Endothelial cell of umbilical vein (primary cell): ENCODE measurements around the gene GPR107. TPM values are rescaled to one million over a fixed set of nuclear protein-coding genes. Genes with fewer than 3 reads are reported as not detected.

Experiments used
- BruUV-seq: library from RNA; stranded (reverse); fragments of 400-500 nt; replicated peaks from 2 replicates; lab custom pipeline; 2021; lab: Mats Ljungman, UMichigan
- CTCF ChIA-PET: fragments of 300-600, 350-600 bp; sonication (Branson Sonifier 250); formaldehyde crosslinking; loops from one replicate; lab custom pipeline; 2021; ENCODE audit warnings: antibody characterized with exemption, inconsistent platforms; lab: Charles Lee
- POLR2A ChIA-PET: fragments of 300-600, 350-600 bp; sonication (Branson Sonifier 250); formaldehyde crosslinking; loops from one replicate; lab custom pipeline; 2021; ENCODE audit warnings: antibody characterized with exemption, inconsistent platforms; lab: Charles Lee
- DNase-seq: peaks from one replicate; pipeline ENCODE4 v3.0.0-alpha.2; 2011; ENCODE audit warnings: low read depth, low spot score
- FAIRE-seq: peaks from 2 replicates; lab custom pipeline; 2011; peaks lifted over from hg19 to GRCh38; lab: Jason Lieb, UNC
- H2AFZ ChIP-seq: 2 replicates; pipeline ENCODE4 v1.6.0; 2012; ENCODE audit warnings: low read depth, low read length, control low read depth, inconsistent platforms
- H3K27ac ChIP-seq: 2 replicates; pipeline ENCODE4 v1.5.1; 2011; ENCODE audit warnings: low read depth, mild to moderate bottlenecking, control low read depth, low read length, moderate library complexity; ENCODE audit not compliant: insufficient read depth
- H3K27me3 ChIP-seq, 2 experiments: 2 replicates each; pipeline versions ENCODE4 v1.6.0 to v1.6.1; 2011; ENCODE audit warnings: low read length in 2 of 2, mixed read lengths in 1 of 2; ENCODE audit not compliant: control insufficient read depth in 2 of 2, insufficient read depth in 2 of 2
- H3K36me3 ChIP-seq, 2 experiments: 2 replicates in 1 of 2; 3 replicates in 1 of 2; pipeline ENCODE4 v1.5.1; 2011; ENCODE audit warnings: low read length in 2 of 2, mild to moderate bottlenecking in 1 of 2, moderate library complexity in 1 of 2; ENCODE audit not compliant: control insufficient read depth in 2 of 2, insufficient read depth in 2 of 2; ENCODE audit errors: extremely low read depth in 1 of 2
- H3K4me1 ChIP-seq: 3 replicates; pipeline ENCODE4 v1.5.1; 2011; ENCODE audit warnings: mild to moderate bottlenecking, low read length; ENCODE audit not compliant: control insufficient read depth, insufficient read depth; ENCODE audit errors: extremely low read depth
- H3K4me2 ChIP-seq: 2 replicates; pipeline ENCODE4 v1.6.1; 2011; ENCODE audit warnings: low read length, control low read depth, mixed read lengths; ENCODE audit not compliant: insufficient read depth
- H3K4me3 ChIP-seq, 3 experiments: fragments of 200-600 bp in 1 of 3; sonication (generic), shearing (Covaris generic) in 1 of 3; replicated peaks in 1 of 3; 2 replicates each; pipeline ENCODE4 v1.5.1; 2011 to 2016; ENCODE audit warnings: control low read depth in 3 of 3, low read length in 3 of 3, mild to moderate bottlenecking in 2 of 3, inconsistent platforms in 1 of 3, low read depth in 1 of 3, moderate library complexity in 1 of 3; ENCODE audit not compliant: insufficient read depth in 1 of 3
- H3K79me2 ChIP-seq: 2 replicates; pipeline ENCODE4 v1.6.0; 2012; ENCODE audit warnings: low read length, inconsistent platforms; ENCODE audit not compliant: control insufficient read depth, insufficient read depth
- H3K9ac ChIP-seq: replicated peaks from 2 replicates; pipeline ENCODE3; 2011; ENCODE audit warnings: low read length, control low read depth; ENCODE audit not compliant: insufficient read depth; ENCODE audit errors: extremely low read depth
- H3K9me1 ChIP-seq: replicated peaks from 3 replicates; pipeline ENCODE4 v1.6.0; 2011; ENCODE audit warnings: mild to moderate bottlenecking, low read length; ENCODE audit not compliant: control insufficient read depth, insufficient read depth; ENCODE audit errors: extremely low read depth
- H3K9me3 ChIP-seq: replicated peaks from 2 replicates; pipeline ENCODE4 v1.5.1; 2012; ENCODE audit warnings: low read length, inconsistent platforms; ENCODE audit not compliant: control insufficient read depth, insufficient read depth
- H4K20me1 ChIP-seq: replicated peaks from 2 replicates; pipeline ENCODE3; 2011; ENCODE audit warnings: mild to moderate bottlenecking, low read length; ENCODE audit not compliant: control insufficient read depth, insufficient read depth; ENCODE audit errors: extremely low read depth
- FOS ChIP-seq: IDR thresholded peaks from 2 replicates; pipeline ENCODE4 v1.6.1; 2011; ENCODE audit warnings: mild to moderate bottlenecking, low read length, moderate library complexity, borderline replicate concordance; ENCODE audit not compliant: insufficient read depth
- GATA2 ChIP-seq: IDR thresholded peaks from 2 replicates; pipeline ENCODE4 v1.7.0; 2011; ENCODE audit warnings: low read depth, mild to moderate bottlenecking, moderate library complexity, mixed read lengths, low read length; ENCODE audit not compliant: insufficient read length, insufficient read depth
- JUN ChIP-seq: IDR thresholded peaks from 2 replicates; pipeline ENCODE4 v1.6.1; 2011; ENCODE audit warnings: borderline replicate concordance, low read depth; ENCODE audit not compliant: insufficient read length, insufficient read depth
- MYC ChIP-seq: IDR thresholded peaks from one replicate; pipeline ENCODE4 v1.6.1; 2011; ENCODE audit warnings: mild to moderate bottlenecking, low read depth, low read length
- POLR2A ChIP-seq: IDR thresholded peaks from 2 replicates; pipeline ENCODE4 v1.6.1; 2012; ENCODE audit warnings: low read depth, mild to moderate bottlenecking, control low read depth, low read length
- dilution Hi-C: fragments of 300-500 bp; cut with MboI; formaldehyde crosslinking; loops from one replicate; pipeline ENCODE4 v1.15.0; 2019; ENCODE audit warnings: low sequenced_read_pairs; ENCODE audit not compliant: extremely low pct_ligation_motif_present
- intact Hi-C: fragments of 100-400 bp; cut with micrococcal nuclease; formaldehyde crosslinking; loops from one replicate; pipeline ENCODE4 v1.10.0; 2022
- polyA plus RNA-seq, 4 experiments: library from polyadenylated mRNA; depleted of rRNA in 3 of 4; stranded (reverse) in 3 of 4; unstranded in 1 of 4; fragments of >200 nt; gene quantifications; 2 replicates each; pipeline versions ENCODE4 v1.2.1 to v1.2.3, GENCODE V29; 2011 to 2012; ENCODE audit warnings: missing spikeins in 1 of 4
- small RNA-seq: library from RNA; depleted of rRNA; stranded (forward); fragments of <200 nt; gene quantifications from one replicate; pipeline ENCODE3, GENCODE V24; 2012; ENCODE audit warnings: low replicate concordance, low read depth; ENCODE audit not compliant: insufficient read depth, insufficient read length
- total RNA-seq: library from RNA; stranded (reverse); gene quantifications from 2 replicates; pipeline ENCODE4 v1.2.3, GENCODE V29; 2021
- TF ChIP-seq, protein P1 (sequence below): IDR thresholded peaks from 2 replicates; pipeline ENCODE4 v1.6.1; 2011; ENCODE audit not compliant: insufficient read depth, insufficient read length
- TF ChIP-seq, protein P2 (sequence below), 2 donors: IDR thresholded peaks; 1 replicate in 1 of 2; 2 replicates in 1 of 2; pipeline ENCODE4 v1.5.1; 2011; ENCODE audit warnings: low read length in 2 of 2, mild to moderate bottlenecking in 2 of 2, moderate library complexity in 2 of 2, control low read depth in 1 of 2, inconsistent platforms in 1 of 2, low read depth in 1 of 2; ENCODE audit not compliant: insufficient read depth in 1 of 2; ENCODE audit errors: extremely low read depth in 1 of 2

The GPR107 gene
- total and polyA plus RNA-seq, 2 donors (not counting 3 experiments of a cell fraction or from before 2014, with no cell fraction given): 27.2 to 38.9 TPM

DNA sequence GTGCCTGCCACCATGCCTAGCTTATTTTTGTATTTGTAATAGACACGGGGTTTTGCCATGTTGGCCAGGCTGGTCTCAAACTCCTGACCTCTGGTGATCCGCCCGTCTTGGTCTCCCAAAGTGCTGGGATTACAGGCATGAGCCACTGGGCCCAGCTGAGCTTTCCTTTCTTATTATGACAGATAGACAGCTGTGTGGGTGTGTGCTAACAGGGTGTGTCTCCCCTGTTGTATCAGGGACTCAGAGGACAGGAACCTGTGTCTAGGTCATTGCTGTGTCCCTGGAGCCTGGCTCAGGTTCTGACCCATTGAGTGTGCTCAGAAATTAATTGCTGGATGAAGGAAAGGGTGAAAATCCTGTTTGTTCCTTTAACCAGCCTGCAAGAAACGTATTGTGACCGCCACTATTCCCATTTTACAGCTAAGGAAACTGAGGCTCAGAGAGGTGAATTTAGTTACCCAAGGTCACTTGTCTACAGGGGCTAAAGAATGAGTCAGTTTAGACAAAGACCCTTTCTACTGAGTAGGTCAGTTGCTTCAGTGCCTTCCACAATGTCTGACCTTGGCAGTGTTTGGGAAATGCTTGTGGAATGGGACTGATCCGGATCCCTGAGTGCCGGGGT is 135.3 kb downstream of the GPR107 start:
- H3K36me3 ChIP-seq: no peaks in the 10 kb centered on the region
- H4K20me1 ChIP-seq: no peaks in the 10 kb centered on the region
- H3K27ac ChIP-seq: no peak overlapping the region
- BruUV-seq: no TSS peak
- TF ChIP-seq MYC: no peak
- TF ChIP-seq POLR2A: no peak
- TF ChIP-seq JUN: no peak
- no peak for TF ChIP-seq FOS
- TF ChIP-seq, protein P1, sequence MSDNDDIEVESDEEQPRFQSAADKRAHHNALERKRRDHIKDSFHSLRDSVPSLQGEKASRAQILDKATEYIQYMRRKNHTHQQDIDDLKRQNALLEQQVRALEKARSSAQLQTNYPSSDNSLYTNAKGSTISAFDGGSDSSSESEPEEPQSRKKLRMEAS: no peak
- TF ChIP-seq, protein P2, sequence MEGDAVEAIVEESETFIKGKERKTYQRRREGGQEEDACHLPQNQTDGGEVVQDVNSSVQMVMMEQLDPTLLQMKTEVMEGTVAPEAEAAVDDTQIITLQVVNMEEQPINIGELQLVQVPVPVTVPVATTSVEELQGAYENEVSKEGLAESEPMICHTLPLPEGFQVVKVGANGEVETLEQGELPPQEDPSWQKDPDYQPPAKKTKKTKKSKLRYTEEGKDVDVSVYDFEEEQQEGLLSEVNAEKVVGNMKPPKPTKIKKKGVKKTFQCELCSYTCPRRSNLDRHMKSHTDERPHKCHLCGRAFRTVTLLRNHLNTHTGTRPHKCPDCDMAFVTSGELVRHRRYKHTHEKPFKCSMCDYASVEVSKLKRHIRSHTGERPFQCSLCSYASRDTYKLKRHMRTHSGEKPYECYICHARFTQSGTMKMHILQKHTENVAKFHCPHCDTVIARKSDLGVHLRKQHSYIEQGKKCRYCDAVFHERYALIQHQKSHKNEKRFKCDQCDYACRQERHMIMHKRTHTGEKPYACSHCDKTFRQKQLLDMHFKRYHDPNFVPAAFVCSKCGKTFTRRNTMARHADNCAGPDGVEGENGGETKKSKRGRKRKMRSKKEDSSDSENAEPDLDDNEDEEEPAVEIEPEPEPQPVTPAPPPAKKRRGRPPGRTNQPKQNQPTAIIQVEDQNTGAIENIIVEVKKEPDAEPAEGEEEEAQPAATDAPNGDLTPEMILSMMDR (IDR thresholded peaks at IDR 0.05; ENCODE audit: extremely low read depth in 1 of 2, insufficient read depth in 1 of 2, low read depth in 1 of 2, low read length in 2 of 2): no peak
- TF ChIP-seq GATA2: no peak
- dilution Hi-C loops (no loop called here), intact Hi-C loops (no loop called here)
- no peak overlapping the region for H3K4me3 ChIP-seq
- H3K27me3 ChIP-seq: no peaks in the 10 kb centered on the region
- H3K9me1 ChIP-seq: no peaks in the 10 kb centered on the region
- FAIRE-seq: no peak
- no peak for DNase-seq
- peaks cover 79% of the 10 kb centered on the region for H3K79me2 ChIP-seq
- H3K4me2 ChIP-seq: no peak overlapping the region
- no peaks in the 10 kb centered on the region for H3K4me1 ChIP-seq
- CTCF ChIA-PET: no interaction called here
- H3K9ac ChIP-seq: no peak overlapping the region
- H2AFZ ChIP-seq: no peak overlapping the region
- H3K9me3 ChIP-seq: no peaks in the 10 kb centered on the region
- POLR2A ChIA-PET: no interaction called here

Small RNA genes within 50 kb of the gene (small RNA-seq; reads per million reads assigned to genes)
- gene RF00019: not detected

Other genes with a start within 250 kb of the GPR107 start
- gene TOR1A, start 229.8 kb upstream of the GPR107 start, total RNA-seq: 56.6 and 57.8 TPM in 2 replicates
- gene TOR1A, start 229.8 kb upstream of the GPR107 start, polyA plus RNA-seq: 89.8 and 93.5 TPM in 2 replicates
- gene C9orf78, start 218.6 kb upstream of the GPR107 start, total RNA-seq: 34.6 and 34.7 TPM in 2 replicates
- 11.4 and 17.9 TPM in 2 replicates for gene C9orf78, start 218.6 kb upstream of the GPR107 start, polyA plus RNA-seq
- 13.4 and 17.4 TPM in 2 replicates for gene USP20, start 218.4 kb upstream of the GPR107 start, total RNA-seq
- gene USP20, start 218.4 kb upstream of the GPR107 start, polyA plus RNA-seq: 25.9 and 30.1 TPM in 2 replicates
- 36.2 and 43.9 TPM in 2 replicates for gene FNBP1, start 10.7 kb upstream of the GPR107 start, total RNA-seq
- gene FNBP1, start 10.7 kb upstream of the GPR107 start, polyA plus RNA-seq: 7.7 and 10.9 TPM in 2 replicates
- 68.3 and 77.4 TPM in 2 replicates for gene NCS1, start 118.5 kb downstream of the GPR107 start, total RNA-seq
- 52.2 and 53.6 TPM in 2 replicates for gene NCS1, start 118.5 kb downstream of the GPR107 start, polyA plus RNA-seq
- 0.18 and 0.24 TPM in 2 replicates for gene HMCN2, start 211.9 kb downstream of the GPR107 start, total RNA-seq
- gene HMCN2, start 211.9 kb downstream of the GPR107 start, polyA plus RNA-seq: 0.02 and 0.04 TPM in 2 replicates